Motor neuron (in vitro differentiated cells): ENCODE measurements around the gene IKZF5. TPM values are rescaled to one million over a fixed set of nuclear protein-coding genes. Genes with fewer than 3 reads are reported as not detected.

Experiments used
- ATAC-seq, 8 experiments: fragments of 200-7000 bp; cut with Tn5 transposase; replicated peaks in 6 of 8; 2 replicates each; pipeline ENCODE4 v1.8.0; 2021; ENCODE audit warnings: mild to moderate bottlenecking in 8 of 8, moderate library complexity in 8 of 8
- H3K27ac ChIP-seq, 2 donors: fragments of 250-450 bp; sonication (Bioruptor Pico); 2 replicates each; pipeline ENCODE4 v1.9.0; 2021; ENCODE audit warnings: antibody characterized with exemption in 2 of 2, mild to moderate bottlenecking in 2 of 2, moderate library complexity in 1 of 2
- H3K4me1 ChIP-seq, 2 donors: fragments of 250-450 bp; sonication (Bioruptor Pico); replicated peaks in 1 of 2; 2 replicates each; pipeline ENCODE4 v1.6.1; 2021; ENCODE audit warnings: antibody characterized with exemption in 2 of 2, mild to moderate bottlenecking in 2 of 2, moderate library complexity in 1 of 2
- H3K4me3 ChIP-seq, 5 donors: fragments of 250-450 bp; sonication (Bioruptor Pico); 2 replicates each; pipeline ENCODE4 v1.9.0; 2021; ENCODE audit warnings: antibody characterized with exemption in 5 of 5, mild to moderate bottlenecking in 5 of 5, moderate library complexity in 4 of 5
- WGBS, 10 experiments: fragments of 450-650 bp; shearing (Covaris generic); methylation state at CpG; one replicate each; pipeline ENCODE4 v1.0.0; 2022; 5-methylcytosine and 5-hydroxymethylcytosine counted together
- in situ Hi-C, 9 experiments: fragments of 400-800 bp; cut with MboI; loops; one replicate each; pipeline ENCODE4 v1.15.0; 2021; ENCODE audit warnings: low sequenced_read_pairs in 9 of 9, low pct_unique_long_range_greater_than_20kb in 2 of 9; ENCODE audit not compliant: unreplicated experiment in 9 of 9
- total RNA-seq, 8 experiments: library from RNA; unstranded; fragments of 300-600 nt; gene quantifications; 2 replicates each; pipeline versions ENCODE4 v1.2.3 to v1.2.4, GENCODE V29; 2022

The IKZF5 gene
- total RNA-seq, 8 experiments from 2014 or later: 7.3 to 23.8 (median 9.4) TPM

DNA sequence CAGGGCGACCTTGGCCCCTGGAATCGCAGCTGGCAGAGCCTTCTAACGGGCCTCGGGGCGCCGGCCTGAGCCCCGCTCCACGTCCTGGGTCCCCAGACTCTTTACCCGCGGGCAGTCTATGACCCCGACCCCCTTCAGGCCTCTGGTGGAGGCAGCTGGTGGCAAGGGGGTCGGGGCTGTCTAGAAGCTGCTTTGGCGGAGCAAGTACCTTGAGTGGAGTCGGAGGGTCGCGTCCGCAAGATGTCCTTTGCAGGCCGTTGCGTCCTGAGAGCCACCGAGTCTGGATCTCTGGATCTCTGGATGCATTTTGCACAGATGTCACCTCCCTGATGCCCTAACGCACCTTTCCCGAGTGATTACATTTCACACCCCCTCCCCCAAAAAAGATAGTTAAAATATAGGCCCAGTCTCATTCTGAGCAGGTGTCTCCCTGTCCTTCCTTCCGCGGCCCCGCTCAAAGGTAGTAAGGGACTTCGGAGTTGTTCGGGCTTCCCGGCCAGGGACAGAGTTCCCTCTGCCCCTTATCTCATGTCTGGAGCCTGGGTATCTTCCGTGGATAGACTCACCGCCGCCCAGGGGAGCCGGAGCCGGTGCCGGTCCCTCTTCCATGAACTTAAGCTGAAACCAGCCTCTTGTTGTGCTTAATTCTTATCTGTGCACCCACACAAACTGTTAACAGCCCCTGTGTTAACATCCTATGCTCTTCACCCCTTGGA, 668 bp upstream of the IKZF5 start:
- H3K27ac ChIP-seq: peak overlapping the region; percentile 51 to 68
- 0 to 6% (median 2%) methylated on average over 1 to 12 of the region's 34 CpGs; no CpG with 5 or more reads in 3 of the 10 experiments for WGBS, 10 experiments

GRCh38 chr10:123007558-123008354, 839 bp downstream of the IKZF5 start:
- WGBS, 10 experiments: 0 to 24% (median 8%) methylated on average over 2 to 17 of the region's 30 CpGs
- H3K4me1 ChIP-seq: peaks cover 8 to 16% of the 10 kb centered on the region in 2 donors
- peak in 6 of 8 experiments; percentile 19 to 50 (median 28) for ATAC-seq
- peak overlapping the region; percentile 86 to 95 for H3K27ac ChIP-seq
- peak overlapping the region; percentile 82 to 92 (median 88) for H3K4me3 ChIP-seq
- in situ Hi-C loops: no loop called here

More for the DNA sequence above, 668 bp upstream of the IKZF5 start:
- Histone ChIP-seq H3K4me1 (peaks cover 8 to 16% of the 10 kb centered on the region in 2 donors), H3K4me3 (peak overlapping the region; percentile 82 to 92 (median 88))
- ATAC-seq: peak; percentile 5 to 54 (median 52)
- in situ Hi-C loops: no loop called here

- in situ Hi-C loops: no loop called here
- ATAC-seq: no peak
- Histone ChIP-seq H3K27ac (no peak overlapping the region), H3K4me3 (no peak overlapping the region), H3K4me1 (peaks cover 5 to 10% of the 10 kb centered on the region in 2 donors)
- WGBS, 10 experiments: 38 to 100% (median 83%) methylated on average over 2 of the region's 2 CpGs
These were observed 4.3 kb downstream of the IKZF5 start for GRCh38 chr10:123004298-123004697.

GRCh38 chr10:123001370-123001769, 7.2 kb downstream of the IKZF5 start:
- Histone ChIP-seq H3K4me1 (no peaks in the 10 kb centered on the region), H3K27ac (no peak overlapping the region), H3K4me3 (no peak overlapping the region)
- no peak for ATAC-seq
- in situ Hi-C loops: no loop called here
- 84 to 100% (median 94%) methylated on average over 1 to 2 of the region's 2 CpGs for WGBS, 10 experiments

DNA sequence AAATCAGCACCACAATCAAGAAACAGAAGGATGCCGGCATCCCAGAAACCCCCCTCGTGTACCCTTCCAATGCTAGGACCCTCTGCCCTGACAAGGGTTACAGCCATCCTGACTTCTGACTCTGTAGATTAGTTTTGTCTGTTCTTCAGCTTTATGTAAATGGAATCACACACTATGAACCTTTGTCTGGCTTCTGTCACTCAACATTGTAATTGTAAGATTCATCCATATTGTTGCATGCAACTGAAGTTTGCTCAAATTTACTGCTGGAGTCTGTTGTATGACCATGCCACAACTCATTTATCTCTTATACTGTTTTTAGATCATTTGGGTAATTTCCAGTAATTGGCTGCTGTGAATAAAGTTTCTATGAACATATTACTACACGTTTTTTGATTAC, 8.4 kb downstream of the IKZF5 start:
- ATAC-seq: no peak
- WGBS, 10 experiments: 20 to 100% (median 79%) methylated on average over 1 to 3 of the region's 3 CpGs
- H3K4me3 ChIP-seq: no peak overlapping the region
- in situ Hi-C loops: no loop called here
- no peak overlapping the region for H3K27ac ChIP-seq
- H3K4me1 ChIP-seq: no peaks in the 10 kb centered on the region

- Histone ChIP-seq H3K27ac (no peak overlapping the region), H3K4me3 (no peak overlapping the region), H3K4me1 (no peaks in the 10 kb centered on the region)
- 28 to 100% (median 60%) methylated on average over 1 to 3 of the region's 3 CpGs for WGBS, 10 experiments
- peak in 4 of 8 experiments; percentile 52 to 88 (median 70) for ATAC-seq
- in situ Hi-C loops: no loop called here
These were observed 9.2 kb downstream of the IKZF5 start for GRCh38 chr10:122999347-122999746.

- no peak overlapping the region for H3K27ac ChIP-seq
- no peaks in the 10 kb centered on the region for H3K4me1 ChIP-seq
- ATAC-seq: no peak
- no peak overlapping the region for H3K4me3 ChIP-seq
- in situ Hi-C loops: no loop called here
- WGBS, 10 experiments: 85 to 100% (median 95%) methylated on average over 1 to 3 of the region's 3 CpGs; no CpG with 5 or more reads in 1 of the 10 experiments
These were observed 9.7 kb downstream of the IKZF5 start for GRCh38 chr10:122998934-122999333.

DNA sequence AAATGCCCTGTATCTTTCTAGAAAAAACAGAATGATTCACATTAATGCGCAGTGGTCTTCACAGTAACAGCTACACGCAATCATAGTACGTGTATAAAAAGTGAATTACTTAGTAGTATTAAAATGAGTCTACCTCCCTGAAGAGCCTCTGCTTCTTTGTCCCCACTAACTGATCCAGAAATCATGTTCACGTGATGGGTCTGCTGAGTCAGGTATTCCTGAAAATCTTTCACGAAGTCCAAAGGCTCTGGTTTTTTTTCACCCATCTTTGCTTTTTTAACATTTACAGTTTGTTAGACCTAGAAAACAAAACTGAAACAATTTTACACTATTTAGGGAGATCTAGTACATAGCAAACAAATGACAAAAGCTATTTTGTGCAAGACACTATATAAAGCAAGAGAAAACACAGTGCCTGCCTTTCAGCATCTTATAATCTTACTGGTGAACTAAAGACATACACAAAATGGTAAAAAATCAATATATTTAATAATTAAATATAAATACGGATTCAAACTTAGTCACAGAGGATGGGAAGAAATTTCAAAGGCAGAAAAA, 10.2 kb downstream of the IKZF5 start:
- in situ Hi-C loops: no loop called here
- Histone ChIP-seq H3K4me3 (no peak overlapping the region), H3K27ac (no peak overlapping the region), H3K4me1 (no peaks in the 10 kb centered on the region)
- no peak for ATAC-seq
- 74 to 96% (median 90%) methylated on average over 3 to 6 of the region's 6 CpGs for WGBS, 10 experiments

DNA sequence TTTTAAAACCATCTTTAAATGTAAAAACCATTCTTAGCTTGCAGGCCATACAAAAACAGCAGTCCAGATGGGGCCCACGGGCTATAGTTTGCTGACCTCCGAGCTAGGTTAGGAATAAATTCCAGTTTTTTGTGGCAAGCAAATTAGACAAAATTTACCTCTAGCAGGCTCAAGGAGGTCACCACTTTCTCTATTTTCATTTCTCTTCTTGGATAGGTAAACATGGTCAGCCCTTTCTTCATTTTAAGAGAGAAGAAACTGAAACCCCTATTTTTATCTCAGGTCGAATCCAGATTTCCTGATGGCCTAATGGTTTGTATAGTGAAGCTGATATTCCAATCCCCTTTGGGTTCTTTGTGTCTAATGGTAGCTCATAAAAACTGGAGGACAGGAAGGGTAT, 10.7 kb downstream of the IKZF5 start:
- Histone ChIP-seq H3K4me1 (no peaks in the 10 kb centered on the region), H3K27ac (no peak overlapping the region), H3K4me3 (no peak overlapping the region)
- 92 to 100% (median 98%) methylated on average over 1 to 3 of the region's 3 CpGs for WGBS, 10 experiments
- no peak for ATAC-seq
- in situ Hi-C loops: no loop called here

DNA sequence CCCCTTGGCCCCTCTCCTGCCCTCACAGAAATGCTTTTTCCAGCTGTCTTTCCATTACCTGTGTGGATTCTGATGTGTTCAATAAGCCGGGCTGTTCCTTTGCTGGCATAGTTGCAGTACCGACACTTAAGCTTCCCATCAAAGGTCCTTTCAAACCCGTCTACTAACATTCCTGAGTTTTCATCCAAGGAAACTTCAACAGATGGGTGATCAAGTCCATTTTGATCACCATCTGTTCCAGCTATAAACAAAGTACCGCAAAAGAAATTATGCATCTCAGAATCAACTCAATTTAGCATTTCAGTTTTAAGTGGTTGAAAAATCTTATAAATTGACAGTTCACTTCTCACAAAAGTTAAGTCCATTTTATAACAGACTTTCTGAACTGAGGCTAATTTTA, 12.7 kb downstream of the IKZF5 start:
- Histone ChIP-seq H3K4me1 (no peaks in the 10 kb centered on the region), H3K27ac (no peak overlapping the region), H3K4me3 (no peak overlapping the region)
- no peak for ATAC-seq
- in situ Hi-C loops: no loop called here
- 82 to 100% (median 100%) methylated on average over 1 to 3 of the region's 4 CpGs; no CpG with 5 or more reads in 1 of the 10 experiments for WGBS, 10 experiments

- no peak for ATAC-seq
- 71 to 100% (median 83%) methylated on average over 1 to 5 of the region's 6 CpGs; no CpG with 5 or more reads in 3 of the 10 experiments for WGBS, 10 experiments
- H3K27ac ChIP-seq: no peak overlapping the region
- in situ Hi-C loops: no loop called here
- H3K4me3 ChIP-seq: no peak overlapping the region
- H3K4me1 ChIP-seq: no peaks in the 10 kb centered on the region
These were observed 14.7 kb downstream of the IKZF5 start for GRCh38 chr10:122993797-122994336.

DNA sequence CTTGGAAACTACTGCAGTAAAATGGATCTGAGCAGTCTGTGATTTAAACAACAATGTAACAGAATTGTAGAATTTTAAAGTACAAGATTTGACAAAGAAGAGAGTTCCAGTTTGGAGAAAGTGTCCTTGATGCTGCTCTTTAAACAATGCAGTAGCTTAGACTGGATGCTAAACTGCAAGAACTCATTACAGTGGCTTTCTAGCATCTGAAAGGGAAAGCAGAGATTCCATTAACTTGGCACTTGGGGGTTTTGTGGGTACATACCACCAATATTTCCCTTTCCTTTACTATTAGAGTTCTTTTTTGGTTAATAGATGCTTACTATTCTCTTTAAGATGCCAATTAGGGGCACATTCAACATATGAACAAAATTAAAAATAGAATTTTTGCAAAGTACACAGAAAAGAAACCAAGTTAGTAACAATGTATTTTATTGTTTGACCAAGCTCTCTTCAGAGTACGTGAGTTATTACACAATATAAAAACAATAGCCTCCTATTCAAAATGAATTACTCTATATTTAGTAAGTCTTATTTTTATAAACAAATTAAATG, 16.5 kb downstream of the IKZF5 start:
- ATAC-seq: no peak
- Histone ChIP-seq H3K27ac (no peak overlapping the region), H3K4me3 (no peak overlapping the region), H3K4me1 (no peaks in the 10 kb centered on the region)
- 75 to 100% (median 100%) methylated on average over 1 of the region's 1 CpG for WGBS, 10 experiments
- in situ Hi-C loops: no loop called here

- Histone ChIP-seq H3K4me3 (no peak overlapping the region), H3K4me1 (no peaks in the 10 kb centered on the region), H3K27ac (no peak overlapping the region)
- 12 to 83% (median 67%) methylated on average over 2 to 5 of the region's 5 CpGs; no CpG with 5 or more reads in 1 of the 10 experiments for WGBS, 10 experiments
- no peak for ATAC-seq
- in situ Hi-C loops: no loop called here
These were observed 18.3 kb downstream of the IKZF5 start for GRCh38 chr10:122990278-122990677.
